HepG2 (cell line): ENCODE measurements around the gene TBCD. TPM values are rescaled to one million over a fixed set of nuclear protein-coding genes. Genes with fewer than 3 reads are reported as not detected.

Source experiments
- BRD4 ChIP-seq: sonication (generic); formaldehyde crosslinking; IDR thresholded peaks from 2 replicates; pipeline ENCODE4 v1.4.0; 2020; ENCODE audit warnings: missing genetic modification reagents
- ETV5 ChIP-seq: IDR thresholded peaks from 2 replicates; pipeline ENCODE4 v1.6.1; 2018; ENCODE audit warnings: missing biosample characterization, missing genetic modification reagents, inconsistent platforms, borderline replicate concordance
- EZH2 ChIP-seq: conservative IDR thresholded peaks from 2 replicates; pipeline ENCODE4 v1.6.1; 2012; ENCODE audit warnings: mild to moderate bottlenecking, low read depth, low read length, moderate library complexity
- GZF1 ChIP-seq: sonication (generic); formaldehyde crosslinking; IDR thresholded peaks from 2 replicates; pipeline ENCODE4 v1.5.1; 2020; ENCODE audit warnings: mild to moderate bottlenecking, missing genetic modification reagents
- IKZF4 ChIP-seq: sonication (generic); formaldehyde crosslinking; IDR thresholded peaks from 2 replicates; pipeline ENCODE4 v1.5.1; 2020; ENCODE audit warnings: borderline replicate concordance, mild to moderate bottlenecking, low read depth, missing genetic modification reagents; ENCODE audit errors: not compliant biosample characterization
- RAD21 ChIP-seq: fragments of 450-650 bp; formaldehyde crosslinking; IDR thresholded peaks from 2 replicates; pipeline ENCODE4 v1.5.0; 2020; ENCODE audit warnings: mild to moderate bottlenecking
- RELA ChIP-seq: sonication (generic); formaldehyde crosslinking; IDR thresholded peaks from 2 replicates; pipeline ENCODE4 v1.4.0; 2020; ENCODE audit warnings: missing genetic modification reagents
- SMAD3 ChIP-seq: sonication (generic); formaldehyde crosslinking; IDR thresholded peaks from 2 replicates; pipeline ENCODE4 v1.4.0; 2020; ENCODE audit warnings: missing genetic modification reagents
- SMAD9 ChIP-seq: sonication (generic); formaldehyde crosslinking; IDR thresholded peaks from 2 replicates; pipeline ENCODE4 v1.5.1; 2020; ENCODE audit warnings: mild to moderate bottlenecking, missing genetic modification reagents
- TEAD2 ChIP-seq: sonication (generic); formaldehyde crosslinking; IDR thresholded peaks from 2 replicates; pipeline ENCODE4 v1.9.0; 2021; ENCODE audit warnings: missing genetic modification reagents
- ZFP41 ChIP-seq: sonication (generic); formaldehyde crosslinking; IDR thresholded peaks from 2 replicates; pipeline ENCODE4 v1.4.0; 2020; ENCODE audit warnings: mild to moderate bottlenecking, missing genetic modification reagents, borderline replicate concordance
- ZNF549 ChIP-seq: sonication (generic); formaldehyde crosslinking; IDR thresholded peaks from 2 replicates; pipeline ENCODE4 v1.5.0; 2020; ENCODE audit warnings: missing genetic modification reagents
- ZNF589 ChIP-seq: sonication (generic); formaldehyde crosslinking; conservative IDR thresholded peaks from 2 replicates; pipeline ENCODE4 v1.8.0; 2022; ENCODE audit warnings: mild to moderate bottlenecking, moderate library complexity, missing genetic modification reagents
- ZNF773 ChIP-seq: sonication (generic); formaldehyde crosslinking; IDR thresholded peaks from 2 replicates; pipeline ENCODE4 v1.4.0; 2020; ENCODE audit warnings: missing genetic modification reagents, borderline replicate concordance
- ZSCAN30 ChIP-seq: sonication (generic); formaldehyde crosslinking; IDR thresholded peaks from 2 replicates; pipeline ENCODE4 v1.5.0; 2020; ENCODE audit warnings: mild to moderate bottlenecking, missing genetic modification reagents
- polyA plus RNA-seq, 8 experiments: library from polyadenylated mRNA; depleted of rRNA in 3 of 8; stranded (reverse) in 7 of 8; unstranded in 1 of 8; fragments of >200 nt; fragmentation: Illumina TruSeq in 4 of 8; extraction: Trizol in 4 of 8; gene quantifications; 2 replicates each; pipeline versions ENCODE4 v1.2.1 to v1.2.3, GENCODE V29; 2011 to 2016; ENCODE audit warnings: low read depth in 4 of 8, missing spikeins in 1 of 8, mixed read lengths in 1 of 8; ENCODE audit not compliant: insufficient read depth in 1 of 8
- total RNA-seq, 5 experiments: library from RNA; depleted of rRNA; stranded (reverse); fragments of >200 nt; fragmentation: Illumina TruSeq; extraction: Trizol; gene quantifications; 2 replicates each; pipeline ENCODE4 v1.2.3, GENCODE V29; 2016; ENCODE audit warnings: low read depth in 1 of 5
- TF ChIP-seq, protein P1 (sequence below): sonication (generic); formaldehyde crosslinking; IDR thresholded peaks from 2 replicates; pipeline ENCODE4 v1.4.0; 2020; ENCODE audit warnings: missing genetic modification reagents
- TF ChIP-seq, protein P2 (sequence below): sonication (generic); formaldehyde crosslinking; IDR thresholded peaks from 2 replicates; pipeline ENCODE4 v1.9.0; 2022; ENCODE audit warnings: missing genetic modification reagents, mild to moderate bottlenecking, borderline replicate concordance
- TF ChIP-seq, protein P3 (sequence below): sonication (generic); formaldehyde crosslinking; conservative IDR thresholded peaks from 2 replicates; pipeline ENCODE4 v1.8.1; 2023; ENCODE audit warnings: missing genetic modification reagents
- TF ChIP-seq, protein P4 (sequence below): sonication (generic); formaldehyde crosslinking; IDR thresholded peaks from 2 replicates; pipeline ENCODE4 v1.5.1; 2020; ENCODE audit warnings: missing genetic modification reagents, mild to moderate bottlenecking, borderline replicate concordance
- TF ChIP-seq, protein P5 (sequence below): sonication (generic); formaldehyde crosslinking; IDR thresholded peaks from 2 replicates; pipeline ENCODE4 v1.5.1; 2020; ENCODE audit warnings: missing genetic modification reagents, mild to moderate bottlenecking, borderline replicate concordance
- TF ChIP-seq, protein P6 (sequence below): sonication (generic); formaldehyde crosslinking; IDR thresholded peaks from 2 replicates; pipeline ENCODE4 v1.5.1; 2020; ENCODE audit warnings: missing genetic modification reagents, mild to moderate bottlenecking, borderline replicate concordance

TBCD gene
- total and polyA plus RNA-seq, 2 of the 13 experiments (the other 11 are each of a cell fraction or from before 2014, with no cell fraction given): 33.9 to 54.8 TPM

DNA sequence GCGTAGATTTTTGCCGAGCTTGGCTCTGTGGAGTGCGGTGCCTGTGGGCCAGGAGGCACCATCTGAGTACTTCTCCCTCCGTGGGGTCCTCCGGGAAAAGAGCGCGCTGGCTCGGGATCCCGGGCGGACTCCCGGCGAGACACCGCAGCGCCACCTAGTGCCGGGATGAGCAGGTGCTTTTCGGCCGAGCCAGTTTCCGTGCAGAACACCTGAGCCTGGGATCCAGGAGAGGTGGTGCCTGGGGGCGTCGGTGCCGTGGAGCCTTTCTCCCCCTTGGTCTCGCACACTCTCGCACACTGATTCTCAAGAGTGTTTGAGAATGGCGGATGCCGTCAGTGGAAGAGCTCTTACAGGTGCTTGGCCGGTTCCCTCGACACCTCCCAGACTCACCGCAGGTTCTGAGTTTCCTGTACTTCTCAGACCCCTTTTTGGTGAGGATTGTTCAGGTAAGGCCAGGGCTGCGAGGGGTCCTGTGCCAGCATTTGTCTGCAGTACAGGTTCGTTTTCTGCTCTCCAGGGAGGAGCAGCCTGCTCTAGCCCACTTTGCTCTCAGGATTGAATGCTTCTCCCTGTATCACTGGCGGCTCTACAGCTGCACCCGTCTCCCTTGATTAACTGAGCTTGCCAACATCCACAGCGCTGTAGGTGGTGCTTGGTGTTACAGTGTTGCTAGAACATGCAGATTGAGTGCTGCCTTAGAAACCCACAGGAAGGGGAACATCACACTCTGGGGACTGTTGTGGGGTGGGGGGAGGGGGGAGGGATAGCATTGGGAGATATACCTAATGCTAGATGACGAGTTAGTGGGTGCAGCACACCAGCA, 23.3 kb downstream of the TBCD start (continued):
- TF ChIP-seq SMAD9 (no peak), ETV5 (CRISPR knock-in tag) (no peak), ZNF773 (CRISPR knock-in tag) (no peak), EZH2 (no peak), ZNF589 (CRISPR knock-in tag) (no peak), SMAD3 (peak; percentile 79; the same call in 1 of the 2 replicates), BRD4 (CRISPR knock-in tag) (no peak), RELA (CRISPR knock-in tag) (no peak), ZFP41 (CRISPR knock-in tag) (no peak), TEAD2 (CRISPR knock-in tag) (no peak), GZF1 (CRISPR knock-in tag) (no peak), ZSCAN30 (CRISPR knock-in tag) (no peak), ZNF549 (CRISPR knock-in tag) (no peak), IKZF4 (peak; percentile 28), RAD21 (peak; percentile 88)
- TF ChIP-seq, protein P1, sequence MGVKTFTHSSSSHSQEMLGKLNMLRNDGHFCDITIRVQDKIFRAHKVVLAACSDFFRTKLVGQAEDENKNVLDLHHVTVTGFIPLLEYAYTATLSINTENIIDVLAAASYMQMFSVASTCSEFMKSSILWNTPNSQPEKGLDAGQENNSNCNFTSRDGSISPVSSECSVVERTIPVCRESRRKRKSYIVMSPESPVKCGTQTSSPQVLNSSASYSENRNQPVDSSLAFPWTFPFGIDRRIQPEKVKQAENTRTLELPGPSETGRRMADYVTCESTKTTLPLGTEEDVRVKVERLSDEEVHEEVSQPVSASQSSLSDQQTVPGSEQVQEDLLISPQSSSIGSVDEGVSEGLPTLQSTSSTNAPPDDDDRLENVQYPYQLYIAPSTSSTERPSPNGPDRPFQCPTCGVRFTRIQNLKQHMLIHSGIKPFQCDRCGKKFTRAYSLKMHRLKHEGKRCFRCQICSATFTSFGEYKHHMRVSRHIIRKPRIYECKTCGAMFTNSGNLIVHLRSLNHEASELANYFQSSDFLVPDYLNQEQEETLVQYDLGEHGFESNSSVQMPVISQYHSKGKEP (CRISPR knock-in tag): no peak
- TF ChIP-seq, protein P2, sequence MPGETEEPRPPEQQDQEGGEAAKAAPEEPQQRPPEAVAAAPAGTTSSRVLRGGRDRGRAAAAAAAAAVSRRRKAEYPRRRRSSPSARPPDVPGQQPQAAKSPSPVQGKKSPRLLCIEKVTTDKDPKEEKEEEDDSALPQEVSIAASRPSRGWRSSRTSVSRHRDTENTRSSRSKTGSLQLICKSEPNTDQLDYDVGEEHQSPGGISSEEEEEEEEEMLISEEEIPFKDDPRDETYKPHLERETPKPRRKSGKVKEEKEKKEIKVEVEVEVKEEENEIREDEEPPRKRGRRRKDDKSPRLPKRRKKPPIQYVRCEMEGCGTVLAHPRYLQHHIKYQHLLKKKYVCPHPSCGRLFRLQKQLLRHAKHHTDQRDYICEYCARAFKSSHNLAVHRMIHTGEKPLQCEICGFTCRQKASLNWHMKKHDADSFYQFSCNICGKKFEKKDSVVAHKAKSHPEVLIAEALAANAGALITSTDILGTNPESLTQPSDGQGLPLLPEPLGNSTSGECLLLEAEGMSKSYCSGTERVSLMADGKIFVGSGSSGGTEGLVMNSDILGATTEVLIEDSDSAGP (CRISPR knock-in tag): peak; percentile 68; the same call in 1 of the 2 replicates
- TF ChIP-seq, protein P3, sequence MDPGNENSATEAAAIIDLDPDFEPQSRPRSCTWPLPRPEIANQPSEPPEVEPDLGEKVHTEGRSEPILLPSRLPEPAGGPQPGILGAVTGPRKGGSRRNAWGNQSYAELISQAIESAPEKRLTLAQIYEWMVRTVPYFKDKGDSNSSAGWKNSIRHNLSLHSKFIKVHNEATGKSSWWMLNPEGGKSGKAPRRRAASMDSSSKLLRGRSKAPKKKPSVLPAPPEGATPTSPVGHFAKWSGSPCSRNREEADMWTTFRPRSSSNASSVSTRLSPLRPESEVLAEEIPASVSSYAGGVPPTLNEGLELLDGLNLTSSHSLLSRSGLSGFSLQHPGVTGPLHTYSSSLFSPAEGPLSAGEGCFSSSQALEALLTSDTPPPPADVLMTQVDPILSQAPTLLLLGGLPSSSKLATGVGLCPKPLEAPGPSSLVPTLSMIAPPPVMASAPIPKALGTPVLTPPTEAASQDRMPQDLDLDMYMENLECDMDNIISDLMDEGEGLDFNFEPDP (CRISPR knock-in tag): no peak
- TF ChIP-seq, protein P4, sequence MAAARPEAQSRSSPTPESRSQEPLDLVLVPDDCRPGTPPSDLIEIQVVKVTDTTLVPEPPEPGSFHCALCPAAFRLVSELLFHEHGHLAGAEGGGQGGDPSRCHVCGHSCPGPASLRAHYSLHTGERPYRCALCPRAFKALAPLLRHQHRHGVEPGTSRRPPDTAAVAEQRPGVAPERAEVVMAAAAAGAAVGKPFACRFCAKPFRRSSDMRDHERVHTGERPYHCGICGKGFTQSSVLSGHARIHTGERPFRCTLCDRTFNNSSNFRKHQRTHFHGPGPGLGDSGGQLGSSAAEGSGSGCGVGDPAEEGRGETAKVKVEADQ: no peak
- TF ChIP-seq, protein P5, sequence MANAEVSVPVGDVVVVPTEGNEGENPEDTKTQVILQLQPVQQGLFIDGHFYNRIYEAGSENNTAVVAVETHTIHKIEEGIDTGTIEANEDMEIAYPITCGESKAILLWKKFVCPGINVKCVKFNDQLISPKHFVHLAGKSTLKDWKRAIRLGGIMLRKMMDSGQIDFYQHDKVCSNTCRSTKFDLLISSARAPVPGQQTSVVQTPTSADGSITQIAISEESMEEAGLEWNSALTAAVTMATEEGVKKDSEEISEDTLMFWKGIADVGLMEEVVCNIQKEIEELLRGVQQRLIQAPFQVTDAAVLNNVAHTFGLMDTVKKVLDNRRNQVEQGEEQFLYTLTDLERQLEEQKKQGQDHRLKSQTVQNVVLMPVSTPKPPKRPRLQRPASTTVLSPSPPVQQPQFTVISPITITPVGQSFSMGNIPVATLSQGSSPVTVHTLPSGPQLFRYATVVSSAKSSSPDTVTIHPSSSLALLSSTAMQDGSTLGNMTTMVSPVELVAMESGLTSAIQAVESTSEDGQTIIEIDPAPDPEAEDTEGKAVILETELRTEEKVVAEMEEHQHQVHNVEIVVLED (CRISPR knock-in tag): no peak; the same call in 1 of the 2 replicates
- TF ChIP-seq, protein P6, sequence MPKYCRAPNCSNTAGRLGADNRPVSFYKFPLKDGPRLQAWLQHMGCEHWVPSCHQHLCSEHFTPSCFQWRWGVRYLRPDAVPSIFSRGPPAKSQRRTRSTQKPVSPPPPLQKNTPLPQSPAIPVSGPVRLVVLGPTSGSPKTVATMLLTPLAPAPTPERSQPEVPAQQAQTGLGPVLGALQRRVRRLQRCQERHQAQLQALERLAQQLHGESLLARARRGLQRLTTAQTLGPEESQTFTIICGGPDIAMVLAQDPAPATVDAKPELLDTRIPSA (CRISPR knock-in tag): no peak
